Lower lobe of right lung (tissue), 2 donors: ENCODE data around the gene RSPH9. TPM values are rescaled to one million over a fixed set of nuclear protein-coding genes. Genes with fewer than 3 reads are reported as not detected.
A peak's percentile ranks its signal among the peaks of the same experiment; 100 is the strongest.

ENCODE experiments used
- ATAC-seq, 2 donors: fragments of 200-7000 bp; cut with Tn5 transposase; one replicate each; pipeline ENCODE4 v1.9.1; 2020 to 2022; ENCODE audit warnings: mild to moderate bottlenecking in 2 of 2, moderate library complexity in 2 of 2
- DNase-seq: peaks from one replicate; pipeline ENCODE4 v3.0.0-alpha.2; 2020
- H3K27ac ChIP-seq: fragments of 200-600 bp; one replicate; pipeline ENCODE4 v1.8.0; 2022
- H3K27me3 ChIP-seq: fragments of 200-600 bp; one replicate; pipeline ENCODE4 v1.8.0; 2022; ENCODE audit warnings: low read depth
- H3K36me3 ChIP-seq: fragments of 200-600 bp; one replicate; pipeline ENCODE4 v1.8.0; 2022; ENCODE audit warnings: mild to moderate bottlenecking
- H3K4me1 ChIP-seq: fragments of 200-600 bp; one replicate; pipeline ENCODE4 v1.8.0; 2022
- H3K4me3 ChIP-seq: fragments of 200-600 bp; one replicate; pipeline ENCODE4 v1.8.0; 2022; ENCODE audit warnings: mild to moderate bottlenecking
- H3K9me3 ChIP-seq: fragments of 200-600 bp; one replicate; pipeline ENCODE4 v1.8.0; 2022
- intact Hi-C: fragments of 100-400 bp; cut with DNase I; formaldehyde crosslinking; loops from one replicate; pipeline ENCODE4 v1.11.0; 2022
- total RNA-seq: library from RNA; stranded (reverse); fragmentation: NEBNext Ultra II Directional; extraction: Animal tissue kit (Norgen Biotek cat#: 25700); gene quantifications from one replicate; pipeline ENCODE4 v1.2.1, GENCODE V29; 2021
- TF ChIP-seq, protein P1 (sequence below): fragments of 200-600 bp; IDR thresholded peaks from one replicate; pipeline ENCODE4 v1.8.0; 2022; ENCODE audit warnings: antibody characterized with exemption, mild to moderate bottlenecking
- donor health status: DM: no; HTN: yes; CAD: no; lungs with severe emphysema.

Gene RSPH9
- total RNA-seq, 1 donor from 2014 or later: 2.6 TPM

DNA sequence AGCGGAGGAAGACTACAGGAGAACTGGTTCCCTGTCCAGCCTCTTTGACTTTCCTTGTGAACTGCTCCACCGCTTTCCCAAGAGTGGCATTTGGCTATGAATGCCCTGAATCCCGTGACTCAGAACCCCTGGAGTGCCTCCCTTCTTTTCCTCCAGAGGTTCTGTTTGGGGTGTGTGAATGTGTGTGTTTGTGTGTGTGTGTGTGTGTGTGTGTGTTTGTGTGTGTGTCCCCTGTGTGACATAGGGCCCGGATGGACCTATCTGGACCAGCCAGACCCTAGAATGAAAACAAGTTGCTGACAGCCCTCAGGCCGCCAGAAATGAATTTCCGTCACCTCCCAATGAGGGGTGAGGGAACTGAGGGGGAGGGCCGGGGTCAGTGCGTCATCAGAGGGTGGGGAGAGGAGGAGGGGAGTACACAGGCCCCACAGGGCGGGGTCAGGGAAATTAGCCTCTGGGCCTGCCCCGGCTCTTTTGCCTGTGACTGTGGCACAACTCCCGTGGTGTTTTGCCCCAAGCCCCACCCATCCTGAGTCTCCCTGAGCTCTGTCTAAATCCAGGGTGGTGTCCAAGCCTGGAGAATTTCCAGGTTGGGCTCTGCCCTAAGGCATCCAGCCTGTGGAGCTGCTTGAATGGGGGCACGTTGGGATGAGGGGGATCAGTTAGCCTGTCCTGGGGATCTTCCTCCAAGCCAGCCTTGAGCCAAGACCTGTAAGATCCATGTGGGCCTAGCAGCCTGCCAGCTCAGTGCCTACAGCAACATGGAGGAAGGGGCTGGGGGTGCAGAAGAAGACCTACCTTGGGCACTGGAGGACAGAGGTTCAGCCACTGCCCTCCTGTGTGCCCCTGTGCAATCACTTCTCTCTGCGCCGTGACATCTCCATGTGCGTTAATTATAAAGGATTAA, 58.0 kb downstream of the RSPH9 start:
- intact Hi-C loops: no loop called here
- TF ChIP-seq, protein P1, sequence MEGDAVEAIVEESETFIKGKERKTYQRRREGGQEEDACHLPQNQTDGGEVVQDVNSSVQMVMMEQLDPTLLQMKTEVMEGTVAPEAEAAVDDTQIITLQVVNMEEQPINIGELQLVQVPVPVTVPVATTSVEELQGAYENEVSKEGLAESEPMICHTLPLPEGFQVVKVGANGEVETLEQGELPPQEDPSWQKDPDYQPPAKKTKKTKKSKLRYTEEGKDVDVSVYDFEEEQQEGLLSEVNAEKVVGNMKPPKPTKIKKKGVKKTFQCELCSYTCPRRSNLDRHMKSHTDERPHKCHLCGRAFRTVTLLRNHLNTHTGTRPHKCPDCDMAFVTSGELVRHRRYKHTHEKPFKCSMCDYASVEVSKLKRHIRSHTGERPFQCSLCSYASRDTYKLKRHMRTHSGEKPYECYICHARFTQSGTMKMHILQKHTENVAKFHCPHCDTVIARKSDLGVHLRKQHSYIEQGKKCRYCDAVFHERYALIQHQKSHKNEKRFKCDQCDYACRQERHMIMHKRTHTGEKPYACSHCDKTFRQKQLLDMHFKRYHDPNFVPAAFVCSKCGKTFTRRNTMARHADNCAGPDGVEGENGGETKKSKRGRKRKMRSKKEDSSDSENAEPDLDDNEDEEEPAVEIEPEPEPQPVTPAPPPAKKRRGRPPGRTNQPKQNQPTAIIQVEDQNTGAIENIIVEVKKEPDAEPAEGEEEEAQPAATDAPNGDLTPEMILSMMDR: no peak
- DNase-seq (peak; percentile 91), ATAC-seq (peak; percentile 95 to 96)
- Histone ChIP-seq H3K4me3 (no peak overlapping the region), H3K27ac (peak overlapping the region; percentile 72), H3K4me1 (peaks cover 72% of the 10 kb centered on the region), H3K36me3 (no peaks in the 10 kb centered on the region), H3K27me3 (no peaks in the 10 kb centered on the region), H3K9me3 (no peaks in the 10 kb centered on the region)

DNA sequence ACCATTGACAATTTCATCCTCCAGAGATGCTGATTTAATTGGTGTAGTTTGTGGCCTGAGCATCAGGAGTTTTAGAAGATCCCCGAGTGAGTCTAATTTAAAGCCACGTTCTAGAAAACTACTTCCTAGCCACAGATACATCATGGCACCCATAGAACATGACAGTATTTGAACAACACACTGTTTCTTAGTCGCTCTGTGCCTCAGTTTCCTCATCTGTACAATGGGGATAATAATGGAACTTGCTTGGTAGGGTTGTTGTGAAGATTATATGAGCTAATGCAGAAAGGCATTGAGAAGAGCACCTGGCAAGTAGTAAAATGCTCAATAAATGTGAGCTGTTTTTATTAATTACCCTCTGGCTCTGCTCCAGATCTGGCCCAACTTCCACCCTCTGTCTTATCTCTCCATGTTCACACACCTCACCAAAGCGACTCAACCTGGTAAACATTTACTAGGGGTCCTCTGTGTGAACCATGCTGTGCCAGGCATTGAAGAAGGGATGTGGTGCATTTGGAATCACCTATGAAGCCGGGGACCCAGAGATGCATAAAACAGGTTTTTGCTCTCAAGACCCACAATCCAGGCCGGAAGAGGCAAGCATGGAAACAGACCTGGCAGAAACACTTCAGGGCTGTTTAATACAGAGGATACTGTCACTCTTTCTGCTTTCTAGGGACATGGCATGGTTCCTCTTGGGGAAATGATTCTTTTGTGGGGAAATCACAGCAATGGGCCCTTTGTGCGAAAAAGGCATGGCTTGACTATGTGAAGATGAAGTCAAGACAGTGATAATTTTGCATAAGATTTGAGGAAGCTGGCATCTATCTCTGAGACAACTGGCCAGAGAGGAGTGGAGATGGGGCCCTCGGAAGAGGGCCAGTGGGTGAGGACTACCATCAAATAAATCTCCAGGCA, 58.9 kb downstream of the RSPH9 start:
- DNase-seq (no peak), ATAC-seq (no peak)
- Histone ChIP-seq H3K9me3 (no peaks in the 10 kb centered on the region), H3K4me1 (peaks cover 70% of the 10 kb centered on the region), H3K4me3 (no peak overlapping the region), H3K36me3 (no peaks in the 10 kb centered on the region), H3K27me3 (no peaks in the 10 kb centered on the region), H3K27ac (peak overlapping the region; percentile 72)
- intact Hi-C loops: no loop called here
- TF ChIP-seq, protein P1: no peak

DNA sequence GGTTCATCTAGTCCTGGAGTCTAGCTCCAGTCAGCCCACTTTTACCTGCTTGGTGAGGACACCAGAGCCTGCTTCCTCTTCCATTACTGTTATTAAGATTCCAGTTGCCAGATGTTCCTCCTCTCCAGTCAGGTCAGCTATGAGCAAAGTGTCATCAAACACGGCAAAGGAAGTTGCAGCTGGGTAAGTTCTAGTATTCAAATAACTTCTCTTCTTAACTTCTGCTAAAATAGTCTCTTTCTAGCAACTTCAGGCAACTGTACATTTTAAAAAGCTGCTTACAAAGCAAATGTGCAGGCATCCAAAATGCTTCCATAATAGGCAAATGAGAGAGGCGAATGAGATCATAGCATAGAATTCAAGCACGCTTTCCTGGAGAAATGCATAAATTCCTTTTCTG, 61.2 kb downstream of the RSPH9 start:
- Histone ChIP-seq H3K9me3 (no peaks in the 10 kb centered on the region), H3K27ac (peak overlapping the region; percentile 1), H3K27me3 (no peaks in the 10 kb centered on the region), H3K4me1 (peaks cover 67% of the 10 kb centered on the region), H3K4me3 (no peak overlapping the region), H3K36me3 (no peaks in the 10 kb centered on the region)
- TF ChIP-seq, protein P1: no peak
- intact Hi-C loops: no loop called here
- ATAC-seq (no peak), DNase-seq (no peak)

DNA sequence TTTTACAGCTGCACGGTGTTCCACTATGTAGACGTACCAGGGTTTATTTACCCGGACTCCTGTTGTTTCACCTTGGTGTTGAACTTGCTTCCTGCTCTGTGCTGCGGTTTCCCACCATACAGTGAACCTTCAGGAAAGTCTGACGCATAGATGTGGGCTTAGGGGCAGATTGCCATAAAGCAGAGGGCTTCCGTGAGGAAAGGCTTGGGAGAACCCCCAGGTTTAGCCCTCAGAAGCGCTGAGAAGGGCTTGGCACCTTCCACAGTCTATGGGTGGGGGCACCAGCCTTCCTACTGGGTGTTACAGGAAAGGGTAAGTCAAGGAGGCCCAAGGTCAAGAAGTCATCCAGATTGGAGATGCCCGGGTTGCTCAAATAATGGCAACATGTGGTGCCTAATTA, 62.0 kb downstream of the RSPH9 start:
- Histone ChIP-seq H3K27ac (peak overlapping the region; percentile 1), H3K27me3 (no peaks in the 10 kb centered on the region), H3K9me3 (no peaks in the 10 kb centered on the region), H3K4me3 (no peak overlapping the region), H3K4me1 (peaks cover 59% of the 10 kb centered on the region), H3K36me3 (no peaks in the 10 kb centered on the region)
- intact Hi-C loops: no loop called here
- ATAC-seq (no peak), DNase-seq (no peak)
- TF ChIP-seq, protein P1: no peak

DNA sequence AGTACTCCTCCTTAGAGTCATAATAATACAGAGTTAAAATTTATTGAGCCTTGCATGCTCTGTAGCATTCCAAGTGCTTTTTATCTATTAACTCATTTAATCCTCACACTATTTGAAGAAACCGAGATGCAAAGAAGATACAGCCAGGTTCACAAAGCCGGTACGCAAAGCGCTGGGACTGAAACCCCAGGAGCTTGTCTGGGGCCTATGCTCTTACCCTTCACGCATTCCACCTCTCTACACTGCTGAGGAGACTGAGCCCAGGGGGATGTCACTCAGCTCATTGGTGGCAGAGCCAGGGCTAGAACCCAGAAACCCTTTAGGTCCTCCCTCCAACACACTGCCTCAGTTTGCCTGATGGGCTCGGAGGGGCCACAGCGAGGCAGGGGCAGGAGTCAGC, 62.4 kb downstream of the RSPH9 start:
- intact Hi-C loops: no loop called here
- H3K9me3 ChIP-seq: no peaks in the 10 kb centered on the region
- H3K4me1 ChIP-seq: peaks cover 54% of the 10 kb centered on the region
- ATAC-seq (no peak), DNase-seq (no peak)
- TF ChIP-seq, protein P1: no peak
- no peaks in the 10 kb centered on the region for H3K36me3 ChIP-seq
- H3K27ac ChIP-seq: no peak overlapping the region
- no peak overlapping the region for H3K4me3 ChIP-seq
- no peaks in the 10 kb centered on the region for H3K27me3 ChIP-seq
